ENCODE measurements around the gene TCAP. TPM values are rescaled to one million over a fixed set of nuclear protein-coding genes. Genes with fewer than 3 reads are reported as not detected.

TCAP gene
- total RNA-seq, 1 donor from 2014 or later = 0.98 TPM

- H3K27me3 Mint-ChIP-seq (ENCODE audit: low read depth, unreplicated experiment) = no peaks in the 10 kb centered on the region
- no peaks in the 10 kb centered on the region for H3K27me3 ChIP-seq (ENCODE audit: insufficient read depth, low read length)
- H3K9me3 ChIP-seq (ENCODE audit: insufficient read depth, low read depth, low read length) = no peaks in the 10 kb centered on the region
- peak within 1 kb of the TSS; percentile 75 for H2AFZ ChIP-seq (ENCODE audit: low read depth, low read length)
- no peak within 1 kb of the TSS for H3K27ac ChIP-seq (ENCODE audit: low read depth, low read length)
- DNase-seq (ENCODE audit: low read depth) (peak; percentile 75), FAIRE-seq (peak; percentile 23)
- peak within 1 kb of the TSS; percentile 85 for H3K9ac ChIP-seq (ENCODE audit: low read length)
- peak within 1 kb of the TSS; percentile 70 for H3K4me3 ChIP-seq (ENCODE audit: insufficient read depth, low read depth, low read length)
- TF ChIP-seq EZH2 (IDR thresholded peaks at IDR 0.05; ENCODE audit: insufficient read depth, low read length) = no peak
- TF ChIP-seq CTCF (IDR thresholded peaks at IDR 0.05; ENCODE audit: insufficient read depth, low read depth, low read length) = no peak
- peak within 1 kb of the TSS; percentile 97 for H3K4me3 Mint-ChIP-seq (ENCODE audit: unreplicated experiment)
- no peaks in the 10 kb centered on the region for H3K9me3 Mint-ChIP-seq (ENCODE audit: unreplicated experiment)
- H3K4me2 ChIP-seq (ENCODE audit: low read length) = peak within 1 kb of the TSS; percentile 93
- peaks cover 48% of the 10 kb centered on the region for H3K79me2 ChIP-seq (ENCODE audit: insufficient read depth, low read length)
- H3K4me1 Mint-ChIP-seq (ENCODE audit: low read depth, unreplicated experiment) = peaks cover 22% of the 10 kb centered on the region
- peak within 1 kb of the TSS; percentile 89 for H3K27ac Mint-ChIP-seq (ENCODE audit: unreplicated experiment)
- H3K4me1 ChIP-seq (ENCODE audit: insufficient read depth, low read length) = peaks cover 15% of the 10 kb centered on the region
- H3K36me3 ChIP-seq (ENCODE audit: insufficient read depth, low read length) = peaks cover 3% of the 10 kb centered on the region
- H4K20me1 ChIP-seq (ENCODE audit: insufficient read depth, low read length) = peaks cover 42% of the 10 kb centered on the region
- H3K36me3 Mint-ChIP-seq (ENCODE audit: low read depth, unreplicated experiment) = peaks cover 4% of the 10 kb centered on the region
These were observed 34.6 kb downstream of the TCAP start, which contains the start of gene ERBB2 for GRCh38 chr17:39699818-39700147. Gene ERBB2 (plus strand): TSS chr17:39700064. CDS start chr17:39700239, 175 bp downstream.

- H3K36me3 ChIP-seq (ENCODE audit: insufficient read depth, low read length) = peaks cover 3% of the 10 kb centered on the region
- FAIRE-seq = no peak
- DNase-seq (ENCODE audit: low read depth) = no peak
- no peak overlapping the region for H3K27ac ChIP-seq (ENCODE audit: low read depth, low read length)
- H3K27me3 Mint-ChIP-seq (ENCODE audit: low read depth, unreplicated experiment) = no peaks in the 10 kb centered on the region
- H3K36me3 Mint-ChIP-seq (ENCODE audit: low read depth, unreplicated experiment) = peaks cover 4% of the 10 kb centered on the region
- H3K4me2 ChIP-seq (ENCODE audit: low read length) = peak overlapping the region; percentile 93
- no peak for TF ChIP-seq CTCF (IDR thresholded peaks at IDR 0.05; ENCODE audit: insufficient read depth, low read depth, low read length)
- no peak for TF ChIP-seq EZH2 (IDR thresholded peaks at IDR 0.05; ENCODE audit: insufficient read depth, low read length)
- H3K4me3 ChIP-seq (ENCODE audit: insufficient read depth, low read depth, low read length) = peak overlapping the region; percentile 70
- peaks cover 19% of the 10 kb centered on the region for H3K4me1 ChIP-seq (ENCODE audit: insufficient read depth, low read length)
- peak overlapping the region; percentile 26 for H3K27ac Mint-ChIP-seq (ENCODE audit: unreplicated experiment)
- peak overlapping the region; percentile 85 for H3K9ac ChIP-seq (ENCODE audit: low read length)
- peak overlapping the region; percentile 92 for H3K4me3 Mint-ChIP-seq (ENCODE audit: unreplicated experiment)
- H3K79me2 ChIP-seq (ENCODE audit: insufficient read depth, low read length) = peaks cover 53% of the 10 kb centered on the region
- peaks cover 48% of the 10 kb centered on the region for H4K20me1 ChIP-seq (ENCODE audit: insufficient read depth, low read length)
- no peaks in the 10 kb centered on the region for H3K9me3 Mint-ChIP-seq (ENCODE audit: unreplicated experiment)
- H3K9me3 ChIP-seq (ENCODE audit: insufficient read depth, low read depth, low read length) = no peaks in the 10 kb centered on the region
- peaks cover 22% of the 10 kb centered on the region for H3K4me1 Mint-ChIP-seq (ENCODE audit: low read depth, unreplicated experiment)
- H2AFZ ChIP-seq (ENCODE audit: low read depth, low read length) = peak overlapping the region; percentile 75
- H3K27me3 ChIP-seq (ENCODE audit: insufficient read depth, low read length) = no peaks in the 10 kb centered on the region
These were observed 35.2 kb downstream of the TCAP start for GRCh38 chr17:39700148-39700987.

Measured in astrocyte (in vitro differentiated cells and primary cell).